KMS-11 (cell line): ENCODE results near the gene SPTB.

Experiments used
- H2AFZ ChIP-seq: fragments of 200-600 bp; sonication (generic); 2 replicates; pipeline ENCODE4 v1.6.1; 2016; ENCODE audit warnings: antibody characterized with exemption, mixed run types, low read depth
- H3K27ac ChIP-seq: fragments of 200-600 bp; sonication (generic); 2 replicates; pipeline ENCODE4 v1.6.1; 2016; ENCODE audit warnings: mild to moderate bottlenecking, mixed run types
- H3K27me3 ChIP-seq: fragments of 200-600 bp; sonication (generic); 2 replicates; pipeline ENCODE4 v1.6.1; 2017; ENCODE audit warnings: mild to moderate bottlenecking, low read depth, mixed run types, moderate library complexity; ENCODE audit not compliant: insufficient read depth
- H3K36me3 ChIP-seq: fragments of 200-600 bp; sonication (generic); 2 replicates; pipeline ENCODE4 v1.6.1; 2017; ENCODE audit warnings: mild to moderate bottlenecking, mixed run types; ENCODE audit not compliant: insufficient read depth
- H3K4me1 ChIP-seq: fragments of 200-600 bp; sonication (generic); 2 replicates; pipeline ENCODE4 v1.6.1; 2016; ENCODE audit warnings: mild to moderate bottlenecking, low read depth, mixed run types; ENCODE audit not compliant: poor library complexity, severe bottlenecking
- H3K4me2 ChIP-seq: fragments of 200-600 bp; sonication (generic); 2 replicates; pipeline ENCODE4 v1.7.0; 2016; ENCODE audit warnings: mild to moderate bottlenecking, mixed run types
- H3K4me3 ChIP-seq: fragments of 200-600 bp; sonication (generic); IDR thresholded peaks from 2 replicates; pipeline ENCODE4 v1.6.1; 2017; ENCODE audit warnings: low read depth, low read length, mixed read lengths; ENCODE audit not compliant: insufficient read depth
- H3K79me2 ChIP-seq: fragments of 200-600 bp; sonication (generic); 2 replicates; pipeline ENCODE4 v1.6.1; 2016; ENCODE audit warnings: low read depth, mixed run types; ENCODE audit not compliant: insufficient read depth
- H3K9ac ChIP-seq: fragments of 200-600 bp; sonication (generic); 2 replicates; pipeline ENCODE4 v1.6.1; 2016; ENCODE audit warnings: mild to moderate bottlenecking, mixed run types
- H4K20me1 ChIP-seq: fragments of 200-600 bp; sonication (generic); 2 replicates; pipeline ENCODE4 v1.6.1; 2016; ENCODE audit warnings: mild to moderate bottlenecking, mixed run types; ENCODE audit not compliant: insufficient read depth
- CTCF ChIP-seq: fragments of 200-600 bp; sonication (generic); conservative IDR thresholded peaks from 2 replicates; pipeline ENCODE4 v1.6.1; 2017; ENCODE audit warnings: low read depth, mild to moderate bottlenecking, antibody characterized with exemption, low read length, moderate library complexity, mixed read lengths

Gene SPTB

GRCh38 chr14:64773577-64773976 is 106.1 kb downstream of the SPTB start:
- TF ChIP-seq CTCF, result no peak

GRCh38 chr14:64773046-64773445 is 106.7 kb downstream of the SPTB start:
- Histone ChIP-seq H2AFZ (no peak overlapping the region), H3K4me1 (no peaks in the 10 kb centered on the region), H3K27ac (no peak overlapping the region), H3K79me2 (no peaks in the 10 kb centered on the region), H3K27me3 (no peaks in the 10 kb centered on the region), H3K4me3 (no peak overlapping the region), H4K20me1 (no peaks in the 10 kb centered on the region), H3K9ac (no peak overlapping the region), H3K4me2 (no peak overlapping the region), H3K36me3 (no peaks in the 10 kb centered on the region)
- TF ChIP-seq CTCF, result no peak

More at GRCh38 chr14:64773577-64773976, 106.1 kb downstream of the SPTB start:
- H3K79me2 ChIP-seq, result no peaks in the 10 kb centered on the region
- H3K4me2 ChIP-seq, result no peak overlapping the region
- no peak overlapping the region for H3K4me3 ChIP-seq
- H3K27ac ChIP-seq, result no peak overlapping the region
- no peak overlapping the region for H3K9ac ChIP-seq
- H2AFZ ChIP-seq, result no peak overlapping the region
- H3K36me3 ChIP-seq, result no peaks in the 10 kb centered on the region
- no peaks in the 10 kb centered on the region for H3K27me3 ChIP-seq
- no peaks in the 10 kb centered on the region for H4K20me1 ChIP-seq
- no peaks in the 10 kb centered on the region for H3K4me1 ChIP-seq

- Histone ChIP-seq H3K79me2 (no peaks in the 10 kb centered on the region), H3K27ac (no peak overlapping the region), H2AFZ (no peak overlapping the region), H3K27me3 (no peaks in the 10 kb centered on the region), H3K4me3 (no peak overlapping the region), H3K9ac (no peak overlapping the region), H3K36me3 (no peaks in the 10 kb centered on the region), H3K4me2 (no peak overlapping the region), H4K20me1 (no peaks in the 10 kb centered on the region), H3K4me1 (no peaks in the 10 kb centered on the region)
- no peak for TF ChIP-seq CTCF
These were observed 107.2 kb downstream of the SPTB start for GRCh38 chr14:64772397-64772950.

- H3K9ac ChIP-seq, result no peak overlapping the region
- H3K4me1 ChIP-seq, result no peaks in the 10 kb centered on the region
- no peak overlapping the region for H3K27ac ChIP-seq
- TF ChIP-seq CTCF, result no peak
- no peak overlapping the region for H3K4me3 ChIP-seq
- no peaks in the 10 kb centered on the region for H3K36me3 ChIP-seq
- no peak overlapping the region for H3K4me2 ChIP-seq
- no peaks in the 10 kb centered on the region for H3K79me2 ChIP-seq
- no peak overlapping the region for H2AFZ ChIP-seq
- H4K20me1 ChIP-seq, result no peaks in the 10 kb centered on the region
- H3K27me3 ChIP-seq, result no peaks in the 10 kb centered on the region
These were observed 108.5 kb downstream of the SPTB start for GRCh38 chr14:64771161-64771560.
